ENCODE results near the gene UGT2B11. TPM values are rescaled to one million over a fixed set of nuclear protein-coding genes. Genes with fewer than 3 reads are reported as not detected.
"Not testable (repeated sequence)": the region's sequence is repeated elsewhere in the genome, so short reads cannot be mapped to it uniquely, and the experiment has no call there.

UGT2B11 gene
- total RNA-seq, 3 donors from 2014 or later (not counting 1 experiment from before 2014, with no cell fraction given): not detected

GRCh38 chr4:69181519-69182169 lies 32.9 kb downstream of the UGT2B11 start:
- 60% methylated on average over 3 of the region's 6 CpGs for WGBS (ENCODE audit: insufficient coverage)
- H3K4me3 ChIP-seq (ENCODE audit: low read length); H3K4me1 Mint-ChIP-seq; H3K4me3 Mint-ChIP-seq; H3K36me3 ChIP-seq (ENCODE audit: control insufficient read depth, insufficient read depth, low read length); H3K9me3 Mint-ChIP-seq; H3K36me3 Mint-ChIP-seq; H3K27me3 ChIP-seq (ENCODE audit: control insufficient read depth, insufficient read depth, low read length); DNase-seq; intact Hi-C loops (cut with micrococcal nuclease); H3K27me3 Mint-ChIP-seq (ENCODE audit: low read depth in 2 of 2); ATAC-seq; H3K9me3 ChIP-seq (ENCODE audit: control insufficient read depth, insufficient read depth, low read length); H3K27ac Mint-ChIP-seq; H3K27ac ChIP-seq (ENCODE audit: low read length); H3K4me1 ChIP-seq (ENCODE audit: control insufficient read depth, insufficient read depth, low read length): not testable (repeated sequence)

- intact Hi-C loops (cut with micrococcal nuclease); H3K4me3 ChIP-seq (ENCODE audit: low read length); H3K27me3 ChIP-seq (ENCODE audit: control insufficient read depth, insufficient read depth, low read length); H3K27me3 Mint-ChIP-seq (ENCODE audit: low read depth in 2 of 2); H3K4me1 Mint-ChIP-seq; DNase-seq; H3K27ac Mint-ChIP-seq; H3K9me3 Mint-ChIP-seq; H3K27ac ChIP-seq (ENCODE audit: low read length); H3K36me3 ChIP-seq (ENCODE audit: control insufficient read depth, insufficient read depth, low read length); ATAC-seq; H3K4me3 Mint-ChIP-seq; H3K36me3 Mint-ChIP-seq; H3K4me1 ChIP-seq (ENCODE audit: control insufficient read depth, insufficient read depth, low read length); H3K9me3 ChIP-seq (ENCODE audit: control insufficient read depth, insufficient read depth, low read length): not testable (repeated sequence)
- 100% methylated on average over 1 of the region's 1 CpG for WGBS (ENCODE audit: insufficient coverage)
Observed at GRCh38 chr4:69179817-69180216, 34.7 kb downstream of the UGT2B11 start.

DNA sequence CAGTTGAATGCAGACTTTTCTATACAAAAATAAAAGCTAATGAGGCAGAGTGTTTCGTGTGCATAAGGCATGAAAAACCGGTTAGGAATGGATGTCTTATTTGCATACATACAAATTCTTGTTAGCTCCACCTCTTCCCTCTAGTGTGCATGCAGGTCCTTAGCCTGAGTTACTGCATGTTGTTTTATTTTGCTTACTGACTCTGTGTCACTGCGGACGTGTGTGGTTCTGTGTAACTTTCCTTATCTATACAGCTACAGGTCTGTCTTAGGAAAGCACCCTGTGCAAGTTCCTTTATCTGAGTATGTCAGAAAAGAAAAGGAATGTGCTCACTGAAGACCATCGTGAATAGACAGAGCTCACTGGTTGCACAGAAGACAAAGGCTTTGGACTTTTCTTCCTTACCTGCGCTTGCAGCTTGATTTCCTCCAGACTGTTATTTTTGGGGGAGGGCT lies 35.8 kb downstream of the UGT2B11 start:
- H3K9me3 ChIP-seq (ENCODE audit: control insufficient read depth, insufficient read depth, low read length); H3K36me3 Mint-ChIP-seq: not testable (repeated sequence)

DNA sequence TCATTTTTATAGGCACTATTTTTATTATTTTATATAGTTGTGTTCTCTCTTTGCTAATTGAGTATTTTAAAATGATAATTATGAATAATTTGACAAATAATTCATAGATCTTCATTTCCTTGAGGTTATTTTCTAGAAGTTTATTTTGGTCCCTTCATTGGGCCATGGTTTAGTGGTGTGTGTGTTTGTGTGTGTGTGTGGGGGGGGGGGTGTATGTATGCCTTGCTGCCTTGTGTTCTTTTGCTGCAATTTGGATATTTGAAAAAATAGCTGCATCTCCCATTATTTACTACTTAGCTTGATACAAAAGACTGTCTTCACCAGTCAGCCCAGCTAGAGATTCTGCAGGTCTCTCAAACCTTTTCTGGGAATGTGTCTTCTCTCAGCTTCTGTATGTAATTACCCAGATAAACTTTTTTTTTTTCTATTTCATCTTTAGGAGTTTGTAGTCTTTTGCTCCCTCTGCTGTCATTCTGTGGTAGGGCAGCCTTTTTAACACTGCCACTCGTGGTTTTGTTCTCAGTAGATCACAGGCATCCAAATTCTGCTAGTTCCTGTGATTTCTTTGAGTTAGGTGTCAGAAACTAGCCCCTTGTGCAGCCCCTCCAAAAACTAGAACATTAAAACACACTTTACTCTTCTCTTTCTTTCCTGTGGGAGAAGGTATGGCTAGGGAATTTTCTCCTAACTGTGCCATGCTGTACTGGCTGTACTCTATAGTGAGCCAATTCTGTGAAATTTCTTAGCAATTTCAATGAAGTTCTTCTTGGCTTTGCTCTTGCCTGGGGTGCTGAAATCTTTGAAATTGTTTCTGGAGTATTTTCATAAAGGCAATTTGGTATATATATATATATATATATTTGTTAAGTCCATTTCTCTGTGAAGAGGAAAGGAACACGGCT lies 44.1 kb downstream of the UGT2B11 start:
- H3K9me3 ChIP-seq (ENCODE audit: control insufficient read depth, insufficient read depth, low read length); H3K4me1 Mint-ChIP-seq; H3K36me3 ChIP-seq (ENCODE audit: control insufficient read depth, insufficient read depth, low read length); ATAC-seq; H3K4me3 ChIP-seq (ENCODE audit: low read length); H3K27me3 Mint-ChIP-seq (ENCODE audit: low read depth in 2 of 2); H3K36me3 Mint-ChIP-seq; H3K9me3 Mint-ChIP-seq; H3K4me1 ChIP-seq (ENCODE audit: control insufficient read depth, insufficient read depth, low read length); H3K27ac ChIP-seq (ENCODE audit: low read length); H3K27ac Mint-ChIP-seq; intact Hi-C loops (cut with micrococcal nuclease); H3K4me3 Mint-ChIP-seq; H3K27me3 ChIP-seq (ENCODE audit: control insufficient read depth, insufficient read depth, low read length): not testable (repeated sequence)
- peak in 1 of 2 donors; percentile 19 for DNase-seq
- 0% methylated on average over 1 of the region's 2 CpGs for whole genome bisulfite sequencing (ENCODE audit: insufficient coverage)

More for the DNA sequence above, 35.8 kb downstream of the UGT2B11 start:
- peak in 1 of 3 donors; percentile 55 for ATAC-seq
- H3K4me3 Mint-ChIP-seq; H3K4me3 ChIP-seq (ENCODE audit: low read length); H3K27me3 Mint-ChIP-seq (ENCODE audit: low read depth in 2 of 2); H3K27ac Mint-ChIP-seq; H3K9me3 Mint-ChIP-seq; H3K4me1 ChIP-seq (ENCODE audit: control insufficient read depth, insufficient read depth, low read length); H3K27me3 ChIP-seq (ENCODE audit: control insufficient read depth, insufficient read depth, low read length); H3K4me1 Mint-ChIP-seq; H3K27ac ChIP-seq (ENCODE audit: low read length); intact Hi-C loops (cut with micrococcal nuclease); H3K36me3 ChIP-seq (ENCODE audit: control insufficient read depth, insufficient read depth, low read length); DNase-seq: not testable (repeated sequence)
- WGBS (ENCODE audit: insufficient coverage): 32% methylated on average over 3 of the region's 6 CpGs

GRCh38 chr4:69169171-69169570 lies 45.4 kb downstream of the UGT2B11 start:
- H3K4me1 Mint-ChIP-seq; ATAC-seq; DNase-seq; H3K9me3 ChIP-seq (ENCODE audit: control insufficient read depth, insufficient read depth, low read length); H3K27ac Mint-ChIP-seq; H3K4me3 Mint-ChIP-seq; H3K27ac ChIP-seq (ENCODE audit: low read length); H3K27me3 Mint-ChIP-seq (ENCODE audit: low read depth in 2 of 2); H3K27me3 ChIP-seq (ENCODE audit: control insufficient read depth, insufficient read depth, low read length); H3K36me3 ChIP-seq (ENCODE audit: control insufficient read depth, insufficient read depth, low read length); H3K9me3 Mint-ChIP-seq; intact Hi-C loops (cut with micrococcal nuclease); H3K4me3 ChIP-seq (ENCODE audit: low read length); H3K4me1 ChIP-seq (ENCODE audit: control insufficient read depth, insufficient read depth, low read length); H3K36me3 Mint-ChIP-seq: not testable (repeated sequence)
- WGBS (ENCODE audit: insufficient coverage): 71% methylated on average over 4 of the region's 4 CpGs

Measured in natural killer cell (primary cell).